ENCODE data around the gene SNRPD2.
"Not testable (repeated sequence)": the region's sequence is repeated elsewhere in the genome, so short reads cannot be mapped to it uniquely, and the experiment has no call there.

SNRPD2 gene

GRCh38 chr19:45691516-45692186 is at the start of gene SNRPD2:
Gene SNRPD2, minus strand, starts transcription at chr19:45691953. Its CDS starts 65 bp downstream, at chr19:45691888.
- DNase-seq: peak; percentile 97

- DNase-seq: peak; percentile 89
These were observed 48.0 kb upstream of the SNRPD2 start for GRCh38 chr19:45739498-45740439.

- no peak for DNase-seq
These were observed 41.5 kb upstream of the SNRPD2 start, which contains the start of gene MEIOSIN for GRCh38 chr19:45733160-45733810. Gene MEIOSIN, plus strand, starts transcription at chr19:45733439. Its CDS starts 1,938 bp downstream, at chr19:45735377.

GRCh38 chr19:45730368-45731288 is 38.9 kb upstream of the SNRPD2 start, which contains the start of gene FBXO46:
Gene FBXO46, minus strand, starts transcription at chr19:45730896. Its CDS starts 17,401 bp downstream, at chr19:45713495.
- DNase-seq: peak; percentile 99

- no peak for DNase-seq
These were observed 38.1 kb upstream of the SNRPD2 start for GRCh38 chr19:45729800-45730290.

GRCh38 chr19:45728683-45729082 is 36.9 kb upstream of the SNRPD2 start:
- DNase-seq: not testable (repeated sequence)

- not testable (repeated sequence) for DNase-seq
These were observed 28.3 kb upstream of the SNRPD2 start for GRCh38 chr19:45720065-45720464.

GRCh38 chr19:45717983-45718650 is 26.4 kb upstream of the SNRPD2 start:
- no peak for DNase-seq

GRCh38 chr19:45717131-45717982 is 25.6 kb upstream of the SNRPD2 start:
- DNase-seq: peak; percentile 100

- no peak for DNase-seq
These were observed 24.8 kb upstream of the SNRPD2 start for GRCh38 chr19:45716359-45717130.

GRCh38 chr19:45715139-45715538 is 23.4 kb upstream of the SNRPD2 start:
- no peak for DNase-seq

GRCh38 chr19:45713141-45713540 is 21.4 kb upstream of the SNRPD2 start:
- DNase-seq: no peak

GRCh38 chr19:45712699-45713067 is 20.9 kb upstream of the SNRPD2 start:
- no peak for DNase-seq

- DNase-seq: no peak
These were observed 20.3 kb upstream of the SNRPD2 start for GRCh38 chr19:45711851-45712698.

- DNase-seq: no peak
These were observed 18.8 kb upstream of the SNRPD2 start for GRCh38 chr19:45710356-45711130.

GRCh38 chr19:45705710-45706415 is 14.1 kb upstream of the SNRPD2 start:
- no peak for DNase-seq

- DNase-seq: no peak
These were observed 13.4 kb upstream of the SNRPD2 start for GRCh38 chr19:45705115-45705514.
